CD4-positive, alpha-beta T cell treated with Interleukin-15 for 1 hour (primary cell): Measurements from ENCODE around the gene ITIH5.

Experiments
- DNase-seq: peaks from one replicate; pipeline ENCODE4 v3.0.0-alpha.2; 2020

Gene ITIH5

GRCh38 chr10:7511612-7512011, 155.2 kb downstream of the ITIH5 start:
- DNase-seq, result no peak
